OCI-M2 (cell line): ENCODE results near the gene LRRC30.

Experiments used
- DNase-seq: peaks from one replicate; lab custom pipeline; 2025; ENCODE audit not compliant: unreplicated experiment; lab: John Stamatoyannopoulos, UW

LRRC30 gene

GRCh38 chr18:7237673-7238272 is 6.9 kb downstream of the LRRC30 start:
- no peak for DNase-seq

DNA sequence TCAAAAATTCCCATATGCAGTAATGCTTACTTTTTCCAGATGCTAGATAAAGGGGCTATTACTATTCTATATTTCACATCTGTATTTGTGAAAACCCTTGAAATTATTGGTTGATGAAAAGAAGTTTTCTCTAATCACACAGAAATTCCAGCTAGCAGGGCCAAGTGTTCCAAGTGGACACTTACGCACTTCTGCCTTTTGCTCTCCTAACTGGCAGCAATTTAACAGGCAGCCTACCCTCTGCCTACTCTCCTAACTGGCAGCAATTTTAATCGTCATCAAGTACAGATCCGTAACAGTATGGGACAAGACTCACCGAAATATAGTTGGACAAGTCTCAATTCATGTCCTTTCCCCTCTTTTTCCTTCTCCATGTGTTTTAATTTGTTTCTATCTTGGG is 12.0 kb downstream of the LRRC30 start:
- DNase-seq, result no peak

DNA sequence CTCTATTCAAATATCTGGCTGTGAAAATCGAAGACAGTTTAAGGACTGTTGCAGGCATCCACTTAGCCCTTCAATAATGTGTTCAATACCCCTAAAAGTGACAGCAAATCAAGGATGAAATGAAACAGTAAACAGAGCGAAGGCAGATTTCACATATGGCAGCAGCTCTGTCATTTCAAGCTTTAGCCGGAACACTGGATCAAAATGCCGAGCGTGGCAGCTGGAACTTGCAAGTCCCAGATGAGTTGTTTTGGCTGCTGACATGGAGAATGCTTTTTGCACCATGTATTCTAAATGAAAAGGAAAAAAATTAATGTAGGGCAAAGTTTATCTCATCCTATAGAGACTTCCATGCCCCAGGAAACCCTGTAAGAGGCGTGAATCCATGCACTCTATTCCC is 18.0 kb downstream of the LRRC30 start:
- no peak for DNase-seq

- no peak for DNase-seq
Observed at GRCh38 chr18:7254163-7254562, 23.3 kb downstream of the LRRC30 start.

DNA sequence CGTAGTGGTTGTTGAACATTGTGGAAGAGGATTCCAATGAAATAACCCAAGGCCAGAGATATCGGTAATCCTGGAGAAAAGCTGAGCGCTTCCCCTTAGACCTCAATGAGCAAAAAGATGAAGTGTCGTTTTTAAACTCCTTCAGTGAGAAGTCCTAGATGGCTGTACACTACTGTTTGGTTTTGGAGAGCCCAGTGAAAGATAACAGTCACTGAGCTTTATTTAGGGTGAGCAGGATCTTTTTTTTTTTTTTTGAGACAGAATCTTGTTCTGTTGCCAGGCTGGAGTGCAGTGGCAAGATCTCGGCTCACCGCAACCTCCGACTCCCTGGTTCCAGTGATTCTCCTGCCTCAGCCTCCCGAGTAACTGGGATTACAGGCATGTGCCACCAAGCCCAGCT is 24.2 kb downstream of the LRRC30 start:
- no peak for DNase-seq

DNA sequence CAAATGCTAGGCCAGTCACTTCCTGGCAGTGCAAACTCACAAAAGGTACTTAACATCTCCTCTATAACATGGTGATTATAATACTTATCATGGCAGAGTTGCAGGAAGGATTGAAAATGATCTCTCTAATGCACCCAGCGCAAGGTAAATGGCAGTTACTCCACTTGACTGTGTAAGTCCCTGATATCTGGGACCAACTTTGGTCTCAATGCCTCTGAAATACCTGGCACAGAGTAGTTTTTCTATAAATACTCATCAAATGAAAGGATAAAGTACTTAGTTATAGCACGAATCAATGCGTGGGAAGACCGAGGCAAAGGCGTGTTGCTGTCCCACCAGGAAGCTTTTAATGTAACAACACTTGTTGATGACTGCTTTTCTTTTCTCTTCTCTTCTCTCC is 24.8 kb downstream of the LRRC30 start:
- DNase-seq, result no peak

GRCh38 chr18:7256618-7257425 is 25.9 kb downstream of the LRRC30 start:
- no peak for DNase-seq

- no peak for DNase-seq
Observed at GRCh38 chr18:7257426-7257740, 26.5 kb downstream of the LRRC30 start.

GRCh38 chr18:7259475-7259874 is 28.6 kb downstream of the LRRC30 start:
- DNase-seq, result no peak

- DNase-seq, result no peak
Observed at GRCh38 chr18:7261199-7261598, 30.3 kb downstream of the LRRC30 start.

DNA sequence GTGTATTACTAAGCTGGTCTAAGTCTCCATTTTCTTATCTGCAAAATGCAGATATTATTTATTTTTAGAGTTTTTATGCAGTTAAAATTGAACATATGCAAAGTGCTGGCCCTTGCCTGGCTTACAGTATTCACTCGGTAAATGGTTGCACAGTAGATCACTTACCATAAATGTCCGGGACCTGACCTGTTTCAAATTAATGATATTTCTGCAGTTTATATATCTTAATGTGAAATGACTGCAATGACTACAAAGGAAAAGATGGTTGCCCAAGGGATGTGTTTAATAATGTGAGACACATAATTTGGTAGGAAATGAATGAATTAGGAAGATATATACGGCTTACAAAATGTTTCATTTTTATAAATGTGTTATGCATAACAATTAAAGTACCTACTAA is 37.1 kb downstream of the LRRC30 start:
- DNase-seq, result no peak

DNA sequence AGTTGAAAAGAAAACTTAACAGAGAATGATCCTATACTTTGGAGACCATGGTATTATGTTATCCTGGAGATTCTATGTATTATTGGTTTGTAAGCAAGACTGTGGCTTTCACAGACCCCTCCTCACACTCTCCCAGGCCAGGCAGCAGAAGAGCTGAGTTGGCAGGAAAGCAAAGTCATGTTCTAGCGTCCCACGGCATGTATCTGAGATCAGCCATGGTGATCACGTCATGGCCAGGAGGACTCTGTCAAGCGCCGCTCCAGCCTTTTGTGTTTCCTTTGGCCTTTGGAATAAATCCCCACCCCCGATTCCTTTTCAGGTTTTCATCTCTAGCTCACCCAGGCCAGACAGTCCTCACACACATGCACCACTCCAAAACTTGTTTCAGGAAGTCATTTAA is 39.1 kb downstream of the LRRC30 start:
- DNase-seq, result no peak

GRCh38 chr18:7272311-7273049 is 41.6 kb downstream of the LRRC30 start:
- DNase-seq, result no peak

DNA sequence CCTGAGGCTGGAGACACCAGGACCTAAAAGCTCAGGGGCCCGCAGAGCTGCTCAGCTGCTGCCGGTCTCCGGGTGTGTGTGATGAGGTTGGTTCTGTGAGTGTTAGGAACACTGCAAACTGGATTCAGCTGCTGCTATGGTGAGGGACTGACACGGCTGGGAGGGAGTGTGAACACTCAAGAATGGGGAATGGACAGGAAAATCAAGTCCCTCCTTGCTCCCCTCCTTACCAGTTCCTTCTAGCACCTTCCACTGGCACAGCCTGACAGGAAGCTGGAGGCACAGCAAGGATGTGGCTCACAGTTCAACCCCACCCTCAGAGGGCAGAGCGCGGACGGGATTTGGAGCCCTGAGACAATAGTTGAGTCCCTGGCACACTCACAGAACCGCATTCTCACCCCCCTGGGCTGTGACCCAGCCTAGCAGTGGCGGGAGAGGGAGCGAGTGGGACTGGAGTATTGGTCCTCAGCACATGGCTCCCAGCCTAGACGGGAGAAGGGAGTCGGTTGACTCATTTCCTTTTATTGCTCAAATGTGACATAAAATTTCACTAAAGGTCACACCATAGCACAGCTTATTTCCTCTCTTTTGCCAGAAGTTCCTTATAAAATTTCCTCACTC is 42.5 kb downstream of the LRRC30 start:
- no peak for DNase-seq

DNA sequence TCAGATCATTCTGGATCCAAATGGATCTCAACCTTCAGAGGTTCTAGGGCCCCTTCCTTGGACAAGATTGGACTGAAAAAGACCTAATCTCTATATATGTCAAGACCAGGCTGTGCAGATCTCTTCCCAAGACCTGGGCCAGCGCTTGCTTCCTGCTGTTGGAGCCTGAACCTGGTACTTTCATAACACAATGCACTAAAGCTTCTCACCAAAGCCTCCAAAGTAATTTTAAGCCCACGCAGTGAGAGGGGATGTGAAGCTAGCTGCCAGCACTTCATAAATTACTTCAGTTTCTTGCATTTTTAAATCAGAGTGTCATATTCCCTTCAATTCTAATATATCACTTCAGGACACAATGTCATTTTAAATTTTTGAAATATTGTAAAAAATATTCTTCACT is 50.7 kb downstream of the LRRC30 start:
- no peak for DNase-seq
